Hematopoietic multipotent progenitor cell treated with erythropoietin and hydrocortisone succinate and interleukin-3 and kit ligand, for 15 days (in vitro differentiated cells): Measurements from ENCODE around the gene DYNLT2.
A peak's percentile ranks its signal among the peaks of the same experiment; 100 is the strongest.

ENCODE experiments used
- DNase-seq: peaks from one replicate; pipeline ENCODE4 v3.0.0-alpha.2; 2015; ENCODE audit warnings: low spot score

DYNLT2 gene

DNA sequence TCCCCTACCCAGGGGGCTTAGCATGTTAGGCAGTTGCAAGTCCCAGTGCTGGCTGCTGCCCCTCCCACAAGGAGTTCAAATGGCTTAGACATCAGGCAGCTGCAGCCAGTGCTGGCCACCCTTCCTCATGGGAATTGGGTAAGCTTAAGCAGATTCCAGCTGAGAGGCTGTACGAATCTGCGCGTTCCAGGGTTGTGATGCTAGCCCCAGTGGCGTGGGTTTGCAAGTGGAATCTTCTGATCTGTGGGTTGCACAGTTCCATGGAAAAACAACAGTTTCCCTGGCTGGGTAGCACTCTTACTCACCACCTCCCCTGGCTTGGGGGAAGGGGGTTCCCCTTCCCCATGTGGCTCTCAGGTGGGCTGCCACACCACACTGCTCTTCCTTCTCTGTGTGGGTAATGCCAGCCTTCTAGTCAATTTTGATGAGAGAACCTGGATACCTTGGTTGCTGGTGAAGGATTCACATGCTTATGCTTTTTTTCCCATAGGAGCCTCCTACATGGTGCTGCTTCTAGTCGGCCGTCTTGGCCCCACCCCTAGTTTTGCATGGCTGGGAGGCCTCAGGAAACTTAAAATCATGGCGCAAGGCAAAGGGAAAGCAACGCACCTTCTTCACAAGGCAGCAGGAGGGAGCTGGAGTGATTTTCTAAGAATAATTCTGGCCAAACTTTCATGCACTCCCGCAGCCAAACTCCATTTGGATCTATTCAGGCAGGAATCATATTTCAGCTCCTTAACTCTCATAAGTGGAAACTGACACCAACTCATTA is 13.0 kb downstream of the DYNLT2 start:
- no peak for DNase-seq

DNA sequence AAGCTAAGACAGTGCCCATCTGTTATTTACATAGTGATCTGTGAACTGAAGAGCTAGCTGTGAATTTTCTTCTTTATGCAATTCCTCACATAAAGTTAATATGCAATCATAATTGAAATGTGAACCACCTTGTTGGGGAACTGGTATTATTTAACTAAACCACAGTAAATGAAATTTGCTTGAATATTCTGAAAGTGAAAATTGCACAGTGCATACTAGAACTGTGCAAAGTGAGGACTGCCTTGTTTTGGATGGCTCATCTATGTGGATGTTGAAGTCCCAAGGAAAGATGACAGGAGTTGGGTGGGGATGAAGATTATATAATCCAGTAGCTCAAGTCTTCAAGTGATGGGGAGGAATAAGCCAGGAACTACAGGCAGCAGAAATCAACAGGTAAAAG is 21.4 kb downstream of the DYNLT2 start:
- no peak for DNase-seq

- DNase-seq: no peak
Measured at GRCh38 chr6:169726963-169727362, 24.4 kb downstream of the DYNLT2 start.

GRCh38 chr6:169726049-169726400 is 25.3 kb downstream of the DYNLT2 start:
- DNase-seq: no peak

DNA sequence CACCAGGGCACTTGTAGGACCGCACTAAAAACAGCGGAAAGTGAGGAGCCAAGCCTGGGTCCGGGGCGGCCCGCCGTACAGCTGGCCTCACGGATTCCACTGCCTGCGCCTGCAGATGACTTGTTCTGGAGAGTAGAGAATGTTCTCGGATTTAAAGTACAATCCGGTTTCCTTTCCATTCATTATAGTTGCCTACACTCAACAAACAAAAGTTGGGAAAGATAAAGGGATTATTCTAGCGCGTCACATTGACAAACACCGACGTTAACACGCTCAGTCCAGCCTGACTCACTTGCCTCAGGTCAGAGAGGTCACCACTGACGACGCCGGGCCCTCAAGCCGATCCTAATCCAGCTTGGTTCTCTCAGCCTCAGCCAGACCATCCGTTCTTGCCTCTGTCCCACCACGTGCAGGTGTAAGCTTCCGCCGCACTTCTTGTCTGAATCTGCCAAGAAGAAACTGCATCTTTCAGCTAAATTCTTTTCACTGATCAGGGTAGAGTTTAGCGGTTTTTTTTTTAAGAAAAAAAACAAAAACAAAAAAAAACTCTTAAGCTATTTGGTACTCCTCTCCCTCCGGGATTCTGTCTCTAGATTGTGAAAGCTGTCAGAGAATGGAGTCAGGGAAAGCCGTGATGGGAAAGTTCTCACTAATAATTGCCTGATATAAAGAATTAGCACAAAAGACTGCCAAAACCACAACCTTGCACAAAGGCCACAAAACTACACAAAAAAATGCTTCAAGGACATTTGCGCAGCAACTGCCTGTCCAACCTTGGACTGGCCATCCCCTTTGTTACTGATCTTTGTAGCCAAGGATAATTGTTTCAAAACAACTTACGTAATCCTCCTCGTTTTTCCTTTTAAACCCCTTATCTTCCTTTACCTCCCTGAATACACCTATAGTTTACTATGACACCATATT is 26.0 kb downstream of the DYNLT2 start:
- DNase-seq: no peak

- DNase-seq: peak; percentile 23
Measured at GRCh38 chr6:169724494-169725124, 26.8 kb downstream of the DYNLT2 start, which contains the start of gene PHF10. Gene PHF10, minus strand, starts transcription at chr6:169724500. Its CDS starts 569 bp downstream, at chr6:169723931.

GRCh38 chr6:169723991-169724493 is 27.3 kb downstream of the DYNLT2 start:
- DNase-seq: peak; percentile 45

GRCh38 chr6:169723200-169723909 is 28.0 kb downstream of the DYNLT2 start:
- DNase-seq: peak; percentile 73

DNA sequence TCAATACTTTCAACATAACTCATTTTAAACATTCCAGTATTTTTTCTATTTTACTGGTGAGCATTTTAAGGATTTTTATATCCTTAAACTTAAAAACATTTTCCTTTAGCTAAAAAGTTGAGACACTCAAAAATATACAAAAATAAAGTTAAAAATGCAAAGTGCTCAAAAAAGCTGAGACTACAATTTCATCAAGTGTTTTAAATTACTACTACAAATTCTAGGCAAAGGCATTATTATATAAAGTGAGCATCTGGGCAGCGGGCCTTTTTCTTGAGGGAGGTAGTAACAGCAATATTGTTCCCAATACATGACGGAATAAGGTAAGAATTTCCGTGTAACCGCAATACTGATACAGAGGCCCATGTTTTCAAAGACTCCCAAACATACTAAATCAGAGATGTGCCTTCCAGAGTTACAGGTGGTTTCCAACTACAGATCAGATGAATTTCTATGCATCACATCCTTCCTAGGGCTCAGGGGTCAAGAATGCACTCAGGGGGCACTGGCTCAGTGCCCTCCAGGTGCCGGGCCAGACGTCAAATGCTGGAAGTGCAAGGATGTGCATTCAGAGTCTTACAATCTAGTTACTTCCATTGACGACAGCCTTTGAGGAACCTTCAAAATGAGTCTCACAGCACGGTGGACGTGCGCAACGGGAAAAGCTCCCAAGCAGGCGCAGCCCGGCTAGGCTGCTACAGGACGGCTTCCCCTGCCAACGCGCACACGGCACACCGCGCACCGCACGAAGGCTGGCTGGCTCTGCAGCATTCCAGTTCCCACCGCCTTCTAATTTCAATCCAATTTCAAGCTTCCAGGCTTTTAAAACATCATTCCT is 28.8 kb downstream of the DYNLT2 start:
- DNase-seq: peak; percentile 32

DNA sequence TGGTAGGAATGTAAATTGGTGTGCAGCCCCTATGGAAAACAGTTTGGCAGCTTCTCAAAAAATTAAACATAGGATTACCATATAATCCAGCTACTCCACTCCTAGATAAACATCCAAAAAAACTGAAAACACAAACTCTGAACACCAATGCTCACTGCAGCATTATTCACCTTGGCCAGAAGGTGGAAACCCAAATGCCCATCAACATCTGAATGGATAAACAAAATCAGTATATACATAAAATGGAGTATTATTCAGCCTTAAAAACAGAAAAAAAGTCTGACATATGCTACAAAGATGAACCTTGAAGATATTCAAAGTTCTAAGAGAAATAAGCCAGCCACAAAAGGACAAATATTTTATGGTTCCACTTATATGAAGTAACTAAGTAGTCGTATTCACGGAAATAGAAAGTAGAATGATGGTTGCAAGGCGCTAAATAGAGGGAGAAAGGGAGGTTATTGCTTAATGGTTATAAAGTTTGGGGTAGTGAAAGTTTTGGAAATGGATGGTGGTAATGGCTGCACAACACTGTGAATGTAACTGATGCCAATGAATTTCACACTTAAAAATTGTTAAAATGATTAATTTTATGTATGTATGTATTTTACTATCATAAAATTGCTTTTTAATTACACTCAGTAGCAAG is 31.0 kb downstream of the DYNLT2 start:
- no peak for DNase-seq

DNA sequence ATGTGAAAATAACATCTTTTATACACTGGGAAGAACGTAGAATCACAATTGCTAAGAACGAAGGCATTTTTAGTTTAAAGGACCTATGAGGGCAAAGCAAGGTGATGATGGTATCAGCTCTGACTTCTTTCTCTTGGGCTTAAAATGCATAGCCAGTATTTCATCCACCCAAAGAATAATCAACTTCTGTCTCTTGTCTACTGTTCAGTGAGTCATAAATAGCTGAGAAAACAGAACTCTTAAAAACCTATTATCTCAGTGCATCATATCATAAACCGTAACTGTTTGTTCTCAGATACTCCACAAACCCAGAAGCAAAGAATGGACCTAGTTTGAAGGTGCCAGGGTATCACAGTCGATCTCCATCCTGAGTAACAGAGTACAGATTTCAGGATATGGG is 32.3 kb downstream of the DYNLT2 start:
- no peak for DNase-seq

DNA sequence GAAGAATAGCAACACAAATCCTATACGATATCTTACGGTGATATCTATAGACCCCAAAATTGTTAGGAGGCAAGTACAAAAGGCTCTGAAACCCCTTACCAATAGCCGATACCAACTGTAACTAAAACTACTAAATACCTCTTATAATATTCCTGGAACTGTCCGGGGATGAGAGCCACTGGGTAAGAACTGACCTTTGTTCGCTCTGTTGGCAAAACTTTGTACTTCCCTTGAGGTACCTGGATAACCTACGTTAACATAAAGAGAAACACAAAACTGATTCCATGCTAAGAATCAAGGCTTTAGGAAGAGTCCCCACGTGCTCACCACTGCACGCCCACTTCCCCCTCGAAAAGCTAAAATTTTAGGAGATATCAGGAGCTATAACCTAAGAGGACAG is 36.8 kb downstream of the DYNLT2 start:
- no peak for DNase-seq

DNA sequence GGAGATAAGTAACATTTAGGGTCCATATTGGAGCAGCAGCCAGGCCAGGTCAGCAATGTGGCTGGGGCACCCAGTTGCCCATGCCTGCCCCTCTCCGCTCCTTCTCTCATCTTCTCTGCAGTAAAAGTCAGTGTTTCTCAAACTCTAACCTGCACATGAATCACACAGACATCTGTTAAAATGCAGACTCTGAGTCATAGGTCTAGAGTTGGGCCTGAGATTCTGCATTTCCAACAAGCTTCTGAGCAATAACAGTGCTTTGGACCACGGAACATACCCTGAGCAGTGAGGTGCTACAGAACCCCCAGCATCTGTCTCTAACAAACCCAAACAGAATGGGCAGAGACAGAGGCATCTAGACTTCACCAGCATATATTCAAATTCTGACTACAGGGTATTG is 37.2 kb downstream of the DYNLT2 start:
- DNase-seq: no peak

DNA sequence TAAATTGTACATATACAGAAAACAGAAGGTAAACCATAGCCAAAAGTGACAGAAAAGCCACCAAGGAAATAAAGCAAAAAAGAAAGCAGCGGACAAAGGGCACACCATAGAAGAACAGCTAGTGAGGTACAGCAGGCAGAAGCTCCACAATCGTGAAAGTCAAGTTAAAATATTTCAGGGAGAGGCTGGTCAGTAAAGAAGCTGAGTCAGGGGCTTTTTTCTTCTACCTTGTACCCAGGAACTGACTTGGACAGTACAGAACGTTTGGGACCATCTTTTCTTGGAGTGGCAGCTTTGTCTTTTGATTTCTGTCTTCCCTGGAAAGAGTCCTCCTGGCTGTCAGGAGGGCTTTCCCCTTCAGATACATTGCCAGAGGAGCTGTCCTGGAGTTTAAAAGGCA is 41.4 kb downstream of the DYNLT2 start:
- DNase-seq: no peak

GRCh38 chr6:169709293-169709692 is 42.1 kb downstream of the DYNLT2 start:
- no peak for DNase-seq

GRCh38 chr6:169707772-169708171 is 43.6 kb downstream of the DYNLT2 start:
- DNase-seq: no peak

GRCh38 chr6:169702840-169703246 is 48.5 kb downstream of the DYNLT2 start:
- no peak for DNase-seq

- peak; percentile 96 for DNase-seq
Measured at GRCh38 chr6:169701954-169702839, 49.2 kb downstream of the DYNLT2 start, which contains the start of the genes C6orf120 and WDR27. Gene C6orf120, plus strand, starts transcription at chr6:169702126. Its CDS starts 334 bp downstream, at chr6:169702460. Gene WDR27, minus strand, starts transcription at chr6:169702029. Its CDS starts 13,024 bp downstream, at chr6:169689005.
